Thyroid gland (tissue), 4 donors: ENCODE measurements around the gene FOXP3.

ENCODE experiments used
- POLR2A ChIP-seq, 2 donors: fragments of 450-650 bp; IDR thresholded peaks; one replicate each; pipeline ENCODE4 v1.6.1; 2017; ENCODE audit warnings: antibody characterized with exemption in 2 of 2, mild to moderate bottlenecking in 2 of 2, moderate library complexity in 1 of 2
- TF ChIP-seq, protein P1 (sequence below), 6 experiments: fragments of 200-600 bp in 3 of 6; fragments of 450-650 bp in 3 of 6; sonication (generic) in 3 of 6; IDR thresholded peaks; one replicate each; pipeline ENCODE4 v1.5.1; 2016 to 2019; ENCODE audit warnings: antibody characterized with exemption in 6 of 6, mild to moderate bottlenecking in 2 of 6, inconsistent platforms in 1 of 6, moderate library complexity in 1 of 6

GRCh38 chrX:49276207-49276606, 11.7 kb upstream of the FOXP3 start:
- TF ChIP-seq, protein P1, sequence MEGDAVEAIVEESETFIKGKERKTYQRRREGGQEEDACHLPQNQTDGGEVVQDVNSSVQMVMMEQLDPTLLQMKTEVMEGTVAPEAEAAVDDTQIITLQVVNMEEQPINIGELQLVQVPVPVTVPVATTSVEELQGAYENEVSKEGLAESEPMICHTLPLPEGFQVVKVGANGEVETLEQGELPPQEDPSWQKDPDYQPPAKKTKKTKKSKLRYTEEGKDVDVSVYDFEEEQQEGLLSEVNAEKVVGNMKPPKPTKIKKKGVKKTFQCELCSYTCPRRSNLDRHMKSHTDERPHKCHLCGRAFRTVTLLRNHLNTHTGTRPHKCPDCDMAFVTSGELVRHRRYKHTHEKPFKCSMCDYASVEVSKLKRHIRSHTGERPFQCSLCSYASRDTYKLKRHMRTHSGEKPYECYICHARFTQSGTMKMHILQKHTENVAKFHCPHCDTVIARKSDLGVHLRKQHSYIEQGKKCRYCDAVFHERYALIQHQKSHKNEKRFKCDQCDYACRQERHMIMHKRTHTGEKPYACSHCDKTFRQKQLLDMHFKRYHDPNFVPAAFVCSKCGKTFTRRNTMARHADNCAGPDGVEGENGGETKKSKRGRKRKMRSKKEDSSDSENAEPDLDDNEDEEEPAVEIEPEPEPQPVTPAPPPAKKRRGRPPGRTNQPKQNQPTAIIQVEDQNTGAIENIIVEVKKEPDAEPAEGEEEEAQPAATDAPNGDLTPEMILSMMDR (IDR thresholded peaks at IDR 0.05) = no peak
- no peak for TF ChIP-seq POLR2A (IDR thresholded peaks at IDR 0.05)
